MCF 10A (cell line): Measurements from ENCODE around the gene WNT2. TPM values are rescaled to one million over a fixed set of nuclear protein-coding genes. Genes with fewer than 3 reads are reported as not detected.
A peak's percentile ranks its signal among the peaks of the same experiment; 100 is the strongest.

Source experiments
- Bru-seq: library from RNA; stranded (reverse); fragments of 400-500 nt; gene quantifications from one replicate; lab custom pipeline; 2021; lab: Mats Ljungman, UMichigan
- BruChase-seq, 2 experiments: library from RNA; stranded (reverse); fragments of 400-500 nt; gene quantifications; one replicate each; lab custom pipeline; 2021; lab: Mats Ljungman, UMichigan
- BruUV-seq: library from RNA; stranded (reverse); fragments of 400-500 nt; replicated peaks from 2 replicates; lab custom pipeline; 2021; lab: Mats Ljungman, UMichigan
- CTCF ChIA-PET: fragments of 300-600 bp; sonication (Branson Sonifier 250); formaldehyde crosslinking; extraction: SDS; loops from one replicate; lab custom pipeline; 2021; ENCODE audit warnings: antibody characterized with exemption, inconsistent platforms; lab: Yijun Ruan, JAX
- POLR2A ChIA-PET: fragments of 300-600, 350-650 bp; sonication (Branson Sonifier 250); formaldehyde crosslinking; extraction: SDS; loops from one replicate; lab custom pipeline; 2020; ENCODE audit warnings: antibody characterized with exemption, inconsistent platforms; lab: Yijun Ruan, JAX
- DNase-seq: peaks from one replicate; pipeline ENCODE4 v3.0.0-alpha.2; 2018; ENCODE audit not compliant: unreplicated experiment
- H3K27ac Mint-ChIP-seq: one replicate; pipeline ENCODE4 v1.8.0; 2022; ENCODE audit warnings: mild to moderate bottlenecking, low read depth, mixed read lengths; ENCODE audit not compliant: unreplicated experiment
- H3K27me3 Mint-ChIP-seq: one replicate; pipeline ENCODE4 v1.8.0; 2022; ENCODE audit warnings: mixed read lengths; ENCODE audit not compliant: insufficient read depth, unreplicated experiment
- H3K36me3 Mint-ChIP-seq: one replicate; pipeline ENCODE4 v1.8.0; 2022; ENCODE audit warnings: mild to moderate bottlenecking, moderate library complexity, mixed read lengths; ENCODE audit not compliant: insufficient read depth, unreplicated experiment
- H3K4me1 Mint-ChIP-seq: one replicate; pipeline ENCODE4 v1.8.0; 2022; ENCODE audit warnings: mixed read lengths; ENCODE audit not compliant: insufficient read depth, unreplicated experiment
- H3K4me3 Mint-ChIP-seq: one replicate; pipeline ENCODE4 v1.8.0; 2022; ENCODE audit warnings: mild to moderate bottlenecking, moderate library complexity, mixed read lengths; ENCODE audit not compliant: unreplicated experiment
- H3K9me3 Mint-ChIP-seq: one replicate; pipeline ENCODE4 v1.8.0; 2022; ENCODE audit warnings: mixed read lengths; ENCODE audit not compliant: unreplicated experiment
- CTCF ChIP-seq: fragments of 200-600 bp; IDR thresholded peaks from one replicate; pipeline ENCODE4 v1.8.0; 2022; ENCODE audit warnings: antibody characterized with exemption, mild to moderate bottlenecking; ENCODE audit not compliant: unreplicated experiment
- intact Hi-C: fragments of 100-400 bp; cut with micrococcal nuclease; formaldehyde crosslinking; loops from 2 replicates; pipeline ENCODE4 v1.14.1; 2022
- long read RNA-seq: library from polyadenylated mRNA; stranded (forward); transcript quantifications from one replicate; pipeline ENCODE4 v2.0.0, GENCODE V29; 2022
- total RNA-seq: library from RNA; stranded (reverse); gene quantifications from 2 replicates; pipeline ENCODE4 v1.2.3, GENCODE V29; 2022

The WNT2 gene
- not detected in 2 replicates for total RNA-seq
- Bru-seq, nascent RNA: not detected
- not detected for BruChase-seq, experiment 1, labeled RNA remaining after a 6-hour chase
- BruChase-seq, experiment 2, labeled RNA remaining after a 2-hour chase: not detected
- long read RNA-seq: 0 reads

GRCh38 chr7:117322741-117323304 is at the start of gene WNT2:
WNT2 (minus strand) TSS chr7:117323058; CDS start chr7:117322989, 69 bp downstream.
- no TSS peak for BruUV-seq
- ChIA-PET CTCF (no interaction called here), POLR2A (no interaction called here)
- peaks cover 45% of the 10 kb centered on the region for H3K27me3 Mint-ChIP-seq
- H3K27ac Mint-ChIP-seq: no peak within 1 kb of the TSS
- no peak for TF ChIP-seq CTCF
- peak within 1 kb of the TSS; percentile 21 for H3K4me3 Mint-ChIP-seq
- no peaks in the 10 kb centered on the region for H3K9me3 Mint-ChIP-seq
- no peak for DNase-seq
- H3K36me3 Mint-ChIP-seq: no peaks in the 10 kb centered on the region
- H3K4me1 Mint-ChIP-seq: no peaks in the 10 kb centered on the region
- intact Hi-C loops: no loop called here

GRCh38 chr7:117372073-117372472 is 49.2 kb upstream of the WNT2 start:
- no peak overlapping the region for H3K27ac Mint-ChIP-seq
- POLR2A ChIA-PET: no interaction called here

GRCh38 chr7:117364339-117365080 is 41.7 kb upstream of the WNT2 start:
- H3K36me3 Mint-ChIP-seq: no peaks in the 10 kb centered on the region
- H3K4me3 Mint-ChIP-seq: no peak overlapping the region
- no peaks in the 10 kb centered on the region for H3K4me1 Mint-ChIP-seq
- no peaks in the 10 kb centered on the region for H3K9me3 Mint-ChIP-seq
- CTCF ChIA-PET: interaction anchor here (1.5 kb wide), 1 partner anchor 152 kb away, joined by 5 read pairs; no protein-coding TSS in a partner anchor
- POLR2A ChIA-PET: no interaction called here
- intact Hi-C loops: no loop called here
- no peak overlapping the region for H3K27ac Mint-ChIP-seq
- BruUV-seq: no TSS peak
- peaks cover 48% of the 10 kb centered on the region for H3K27me3 Mint-ChIP-seq
- DNase-seq: no peak
- no peak for TF ChIP-seq CTCF

More at GRCh38 chr7:117372073-117372472, 49.2 kb upstream of the WNT2 start:
- Mint-ChIP-seq H3K27me3 (peaks cover 52% of the 10 kb centered on the region), H3K4me3 (no peak overlapping the region), H3K36me3 (no peaks in the 10 kb centered on the region), H3K4me1 (no peaks in the 10 kb centered on the region), H3K9me3 (no peaks in the 10 kb centered on the region)
- no TSS peak for BruUV-seq
- DNase-seq: no peak
- TF ChIP-seq CTCF: no peak
- intact Hi-C loops: no loop called here
- CTCF ChIA-PET: interaction anchor here (0.6 kb wide), 1 partner anchor 10 kb away, joined by 4 read pairs; no protein-coding TSS in a partner anchor

- intact Hi-C loops: no loop called here
- CTCF ChIA-PET: no interaction called here
- no TSS peak for BruUV-seq
Measured at GRCh38 chr7:117362294-117362888, 39.5 kb upstream of the WNT2 start.

More at GRCh38 chr7:117362294-117362888, 39.5 kb upstream of the WNT2 start:
- Mint-ChIP-seq H3K9me3 (no peaks in the 10 kb centered on the region), H3K4me3 (no peak overlapping the region), H3K27ac (no peak overlapping the region), H3K27me3 (peaks cover 67% of the 10 kb centered on the region), H3K36me3 (no peaks in the 10 kb centered on the region), H3K4me1 (no peaks in the 10 kb centered on the region)
- TF ChIP-seq CTCF: no peak
- DNase-seq: no peak
- POLR2A ChIA-PET: no interaction called here
